Adrenal gland (tissue), 12 donors: ENCODE results near the gene FNDC3B. TPM values are rescaled to one million over a fixed set of nuclear protein-coding genes. Genes with fewer than 3 reads are reported as not detected.

Experiments used
- DNase-seq, 7 donors: peaks; one replicate each; pipeline ENCODE4 v3.0.0-alpha.2; 2019 to 2020
- H3K27ac ChIP-seq, 5 donors: fragments of 200-600 bp; sonication (generic) in 4 of 5; 1 replicate in 3 of 5; 2 replicates in 2 of 5; pipeline versions ENCODE4 v1.5.1 to v1.8.0; 2016 to 2020; ENCODE audit warnings: mild to moderate bottlenecking in 1 of 5
- H3K27me3 ChIP-seq: fragments of 200-600 bp; 2 replicates; pipeline ENCODE4 v1.8.0; 2021
- H3K36me3 ChIP-seq, 2 donors: fragments of 200-600 bp; replicated peaks in 1 of 2; 1 replicate in 1 of 2; 2 replicates in 1 of 2; pipeline versions ENCODE4 v1.5.1 to v1.8.0; 2018 to 2022
- H3K4me1 ChIP-seq, 2 donors: fragments of 200-600 bp; replicated peaks in 1 of 2; 1 replicate in 1 of 2; 2 replicates in 1 of 2; pipeline versions ENCODE4 v1.5.1 to v1.8.0; 2018 to 2021
- H3K4me3 ChIP-seq, 4 donors: fragments of 200-600 bp; sonication (generic) in 3 of 4; one replicate each; pipeline ENCODE4 v1.5.1; 2016 to 2018
- H3K9me3 ChIP-seq, 3 donors: fragments of 200-600 bp; sonication (generic) in 1 of 3; replicated peaks in 1 of 3; 1 replicate in 2 of 3; 2 replicates in 1 of 3; pipeline versions ENCODE4 v1.5.1 to v1.8.0; 2016 to 2021
- CTCF ChIP-seq, 6 experiments: fragments of 450-650 bp in 4 of 6; fragments of 200-600 bp in 2 of 6; sonication (generic) in 1 of 6; IDR thresholded peaks; 1 replicate in 5 of 6; 2 replicates in 1 of 6; pipeline versions ENCODE4 v1.5.1 to v1.8.0; 2016 to 2021; ENCODE audit warnings: antibody characterized with exemption in 6 of 6, mild to moderate bottlenecking in 2 of 6, moderate library complexity in 1 of 6
- POLR2A ChIP-seq, 2 donors: fragments of 450-650 bp; IDR thresholded peaks; one replicate each; pipeline ENCODE4 v1.6.1; 2017; ENCODE audit warnings: antibody characterized with exemption in 2 of 2, mild to moderate bottlenecking in 2 of 2, moderate library complexity in 1 of 2
- WGBS, 4 donors: extraction: QIAGEN DNeasy Blood & Tissue Kit in 2 of 4; methylation state at CpG; one replicate each; pipeline versions ENCODE4 v1.1.5 to v1.1.7; 2013 to 2017; 5-methylcytosine and 5-hydroxymethylcytosine counted together
- intact Hi-C, 2 donors: fragments of 100-400 bp; cut with DNase I; formaldehyde crosslinking; loops; one replicate each; pipeline versions ENCODE4 v1.14.1 to v1.15.0; 2022 to 2023
- polyA plus RNA-seq, 3 donors: library from polyadenylated mRNA; stranded (reverse); fragments of 200-250 nt in 2 of 3; fragments of 350-450 nt in 1 of 3; fragmentation: Illumina TruSeq in 1 of 3; extraction: RNeasy Lipid Tissue Mini Kit (QIAGEN cat#74804) in 1 of 3; gene quantifications; one replicate each; pipeline ENCODE4 v1.2.3, GENCODE V29; 2013 to 2014
- total RNA-seq, 9 donors: library from RNA; depleted of rRNA in 4 of 9; stranded (reverse); fragments of >200 nt in 4 of 9; fragments of 120-200 nt in 1 of 9; fragmentation: NEBNext Ultra II Directional in 1 of 9; extraction: Animal tissue kit (Norgen Biotek cat#: 25700) in 1 of 9; gene quantifications; one replicate each; pipeline versions ENCODE4 v1.1.0 to v1.2.4, GENCODE V29; 2013 to 2023
- donor health status: healthy with polysubstance abuse.
- donor health status: Bipolar disorder and iron deficiency.
- donor health status: DM: yes; HTN: yes; CAD: no.
- donor health status: DM: no; HTN: no; CAD: no.
- donor health status: DM: no; HTN: no; CAD: no.
- donor health status: DM: yes; HTN: yes; CAD: no.

FNDC3B gene
- total and polyA plus RNA-seq, 12 donors: 9.9 to 228 (median 105) TPM

DNA sequence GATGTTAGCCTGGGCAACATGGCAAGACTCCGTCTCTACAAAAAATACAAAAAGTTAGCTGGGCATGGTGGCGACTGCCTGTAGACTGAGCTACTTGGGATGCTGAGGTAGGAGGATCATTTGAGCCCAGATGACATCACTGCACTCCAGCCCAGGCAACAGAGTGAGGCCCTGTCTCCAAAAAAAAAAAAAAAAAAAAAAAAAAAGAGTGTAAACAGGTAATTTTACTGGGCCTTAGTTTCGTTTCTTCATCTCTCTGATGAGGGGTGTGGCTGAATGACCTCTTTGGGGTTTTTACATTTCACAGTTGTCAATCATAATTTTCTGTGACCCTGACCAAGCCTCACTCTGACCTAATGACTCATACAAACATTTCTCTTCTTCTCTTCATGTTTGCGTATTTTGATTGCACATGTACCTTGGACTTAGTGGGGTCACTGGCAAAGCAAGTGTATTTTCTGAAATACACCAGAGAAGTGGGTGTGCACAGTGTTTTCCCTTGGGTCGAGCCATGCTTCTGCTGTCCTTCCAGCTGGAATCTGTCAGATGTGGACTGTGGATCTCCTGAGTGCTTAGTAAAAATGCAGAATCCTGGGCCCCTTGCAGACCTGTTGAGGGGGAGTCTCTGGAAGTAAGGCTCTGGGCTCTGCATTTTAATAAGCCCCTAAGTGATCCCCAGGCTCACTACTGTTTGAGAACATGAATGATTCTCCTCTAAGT, 140.5 kb downstream of the FNDC3B start:
- 58 to 63% (median 62%) methylated on average over 5 of the region's 5 CpGs for WGBS, 4 donors
- intact Hi-C loops: no loop called here
- H3K4me1 ChIP-seq: peaks cover 21 to 57% of the 10 kb centered on the region in 2 donors

GRCh38 chr3:172180473-172180872, 141.1 kb downstream of the FNDC3B start:
- no peaks in the 10 kb centered on the region for H3K27me3 ChIP-seq
- intact Hi-C loops: no loop called here
- H3K9me3 ChIP-seq: no peaks in the 10 kb centered on the region
- H3K4me1 ChIP-seq: peaks cover 21 to 51% of the 10 kb centered on the region in 2 donors
- no peaks in the 10 kb centered on the region for H3K36me3 ChIP-seq
- H3K4me3 ChIP-seq: no peak overlapping the region
- 61 to 81% (median 73%) methylated on average over 2 of the region's 2 CpGs for WGBS, 4 donors
- H3K27ac ChIP-seq: peak overlapping the region in 3 of 5 donors; percentile 0 to 47 (median 16)
- no peak for DNase-seq
- TF ChIP-seq CTCF (IDR thresholded peaks at IDR 0.05) (no peak), POLR2A (IDR thresholded peaks at IDR 0.05) (no peak)

More for the DNA sequence above, 140.5 kb downstream of the FNDC3B start:
- Histone ChIP-seq H3K27ac (peak overlapping the region in 3 of 5 donors; percentile 0 to 47 (median 44)), H3K4me3 (no peak overlapping the region), H3K27me3 (no peaks in the 10 kb centered on the region), H3K9me3 (no peaks in the 10 kb centered on the region), H3K36me3 (no peaks in the 10 kb centered on the region)
- TF ChIP-seq POLR2A (IDR thresholded peaks at IDR 0.05) (no peak), CTCF (IDR thresholded peaks at IDR 0.05) (no peak)
- DNase-seq: peak in 1 of 7 donors; percentile 31

DNA sequence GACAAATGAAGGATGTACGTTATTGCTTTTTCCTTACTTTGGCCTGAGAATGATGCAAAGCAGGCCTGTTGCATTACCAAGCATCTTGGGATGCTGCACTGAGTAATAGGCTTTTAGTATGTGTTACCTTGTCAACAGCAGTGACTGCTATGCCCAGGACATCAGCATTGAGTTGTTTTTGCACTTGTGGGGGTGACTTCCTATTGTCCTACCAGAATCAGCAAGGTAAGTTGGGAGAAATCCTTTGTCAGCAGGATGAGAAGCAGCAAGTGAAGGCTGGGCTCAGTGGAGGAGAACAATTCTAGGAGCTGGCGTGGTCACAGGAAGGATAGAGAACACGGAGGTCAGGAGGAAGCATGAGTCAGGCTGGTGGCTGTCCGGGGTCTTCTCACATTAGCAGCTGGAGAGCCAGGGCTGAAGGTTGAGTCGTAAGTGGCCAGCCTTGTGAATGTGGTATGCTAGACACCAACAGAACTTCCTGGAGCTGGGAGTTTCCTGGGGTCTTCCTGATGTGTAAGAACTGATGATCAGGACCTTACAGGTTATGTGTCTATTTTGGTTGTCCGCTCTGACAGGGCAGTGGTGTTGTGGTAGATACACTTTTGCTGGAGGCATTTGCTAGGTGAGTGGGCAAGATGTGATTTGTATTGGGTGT, 142.7 kb downstream of the FNDC3B start:
- H3K27me3 ChIP-seq: no peaks in the 10 kb centered on the region
- intact Hi-C loops: no loop called here
- peak overlapping the region in 3 of 5 donors; percentile 3 to 52 (median 51) for H3K27ac ChIP-seq
- DNase-seq: peak in 4 of 7 donors; percentile 40 to 68 (median 46)
- no peaks in the 10 kb centered on the region for H3K9me3 ChIP-seq
- no peaks in the 10 kb centered on the region for H3K36me3 ChIP-seq
- H3K4me3 ChIP-seq: no peak overlapping the region
- peaks cover 17 to 40% of the 10 kb centered on the region in 2 donors for H3K4me1 ChIP-seq
- TF ChIP-seq CTCF (IDR thresholded peaks at IDR 0.05) (no peak), POLR2A (IDR thresholded peaks at IDR 0.05) (no peak)
- WGBS, 4 donors: 41 to 50% (median 46%) methylated on average over 6 of the region's 6 CpGs

DNA sequence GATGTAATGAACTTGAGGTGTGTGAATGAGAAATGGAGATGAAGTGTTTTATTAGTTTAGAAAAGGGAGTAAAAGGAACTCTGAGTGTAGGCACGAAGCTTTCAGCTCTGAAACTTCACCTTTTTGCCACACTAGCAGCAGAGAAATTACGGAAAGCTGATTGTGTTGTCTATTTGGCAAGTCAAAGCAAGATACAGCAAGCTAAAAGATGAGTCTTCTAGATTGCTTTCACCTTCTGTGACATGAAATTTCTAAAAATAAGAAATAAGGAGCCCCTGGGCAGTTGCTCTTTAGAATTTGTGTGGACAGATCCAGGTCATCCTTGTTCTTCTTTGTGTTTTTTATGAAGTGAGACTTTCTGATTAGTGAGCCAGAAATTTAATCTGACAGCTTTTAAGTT, 143.4 kb downstream of the FNDC3B start:
- TF ChIP-seq CTCF (IDR thresholded peaks at IDR 0.05): no peak
- TF ChIP-seq POLR2A (IDR thresholded peaks at IDR 0.05): no peak
- Histone ChIP-seq H3K36me3 (no peaks in the 10 kb centered on the region), H3K27ac (peak overlapping the region in 1 of 5 donors; percentile 51), H3K9me3 (no peaks in the 10 kb centered on the region), H3K4me1 (peaks cover 16 to 37% of the 10 kb centered on the region in 2 donors), H3K4me3 (no peak overlapping the region), H3K27me3 (no peaks in the 10 kb centered on the region)
- 20 to 36% (median 28%) methylated on average over 2 of the region's 2 CpGs for WGBS, 4 donors
- no peak for DNase-seq
- intact Hi-C loops: no loop called here
